GM18519 (cell line): ENCODE data around the gene KCNRG.

ENCODE experiments used
- ATAC-seq: cut with Tn5 transposase; IDR thresholded peaks from one replicate; pipeline ENCODE4 v1.9.1; 2021; ENCODE audit warnings: mild to moderate bottlenecking, moderate library complexity; ENCODE audit not compliant: unreplicated experiment, low FRiP score

Gene KCNRG

DNA sequence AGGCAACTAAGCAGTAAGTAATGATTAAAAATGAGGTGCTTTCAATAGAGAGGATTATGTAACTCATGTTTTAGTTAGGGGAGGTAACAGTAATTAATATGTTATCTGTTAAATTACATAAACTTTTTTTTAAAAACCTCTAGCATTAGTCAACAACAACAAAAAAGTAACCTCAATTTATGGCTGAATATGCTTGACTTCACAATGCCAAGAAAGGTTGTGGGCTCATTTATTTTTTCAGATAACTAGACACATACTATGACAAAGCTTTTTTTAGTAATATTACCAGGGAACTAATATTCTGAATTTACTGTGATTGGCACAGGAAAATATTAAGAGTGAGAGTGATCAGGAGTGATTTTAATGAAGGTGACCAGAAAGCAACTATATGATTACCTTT, 54.9 kb downstream of the KCNRG start:
- ATAC-seq, result no peak
